ENCODE results near the gene UCP3.

Gene UCP3

DNA sequence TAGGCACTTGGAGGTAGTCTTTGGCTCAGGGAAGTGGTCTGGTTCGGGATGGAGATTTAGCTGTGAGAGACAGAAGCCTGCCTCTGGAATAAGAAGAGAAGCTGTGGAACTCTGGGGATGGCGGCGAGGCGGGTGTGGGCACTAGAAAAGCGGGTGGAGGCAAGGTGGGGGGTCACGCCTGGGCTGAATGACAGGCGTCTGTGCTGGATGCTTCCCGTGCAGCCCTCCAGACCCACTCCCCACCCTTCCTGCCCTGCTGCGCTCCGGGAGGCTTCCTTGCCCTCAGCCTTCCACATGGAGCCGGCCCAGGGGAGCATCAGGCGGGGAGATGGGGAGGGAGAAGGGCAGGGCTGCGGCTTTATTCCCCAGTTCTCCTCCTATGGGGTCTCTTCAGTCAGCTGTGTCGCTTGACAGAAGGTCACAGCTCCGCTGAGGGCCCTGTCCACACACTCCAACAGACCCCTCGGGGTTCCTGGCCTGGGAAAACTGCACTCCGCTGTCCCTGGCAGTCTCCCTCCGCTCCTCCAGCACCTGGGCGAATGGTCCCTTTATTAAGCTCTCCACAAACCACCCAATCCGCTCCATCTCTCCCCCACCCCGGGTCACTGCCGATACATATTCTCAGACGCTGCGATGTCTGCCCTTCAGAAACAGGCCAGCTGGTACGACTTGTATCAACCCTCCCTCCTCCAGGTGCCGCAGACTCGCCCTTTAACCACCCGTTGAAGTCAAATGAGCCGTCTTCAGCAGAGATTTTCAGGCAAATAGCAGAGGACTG lies 51.8 kb downstream of the UCP3 start:
- no peak overlapping the region for H3K4me3 ChIP-seq (ENCODE audit: low read depth, low read length)
- in situ Hi-C loops (cut with HindIII; ENCODE audit: low sequenced_read_pairs) = no loop called here
- no peak for DNase-seq (ENCODE audit: low read depth, low spot score)
- TF ChIP-seq, protein P1, sequence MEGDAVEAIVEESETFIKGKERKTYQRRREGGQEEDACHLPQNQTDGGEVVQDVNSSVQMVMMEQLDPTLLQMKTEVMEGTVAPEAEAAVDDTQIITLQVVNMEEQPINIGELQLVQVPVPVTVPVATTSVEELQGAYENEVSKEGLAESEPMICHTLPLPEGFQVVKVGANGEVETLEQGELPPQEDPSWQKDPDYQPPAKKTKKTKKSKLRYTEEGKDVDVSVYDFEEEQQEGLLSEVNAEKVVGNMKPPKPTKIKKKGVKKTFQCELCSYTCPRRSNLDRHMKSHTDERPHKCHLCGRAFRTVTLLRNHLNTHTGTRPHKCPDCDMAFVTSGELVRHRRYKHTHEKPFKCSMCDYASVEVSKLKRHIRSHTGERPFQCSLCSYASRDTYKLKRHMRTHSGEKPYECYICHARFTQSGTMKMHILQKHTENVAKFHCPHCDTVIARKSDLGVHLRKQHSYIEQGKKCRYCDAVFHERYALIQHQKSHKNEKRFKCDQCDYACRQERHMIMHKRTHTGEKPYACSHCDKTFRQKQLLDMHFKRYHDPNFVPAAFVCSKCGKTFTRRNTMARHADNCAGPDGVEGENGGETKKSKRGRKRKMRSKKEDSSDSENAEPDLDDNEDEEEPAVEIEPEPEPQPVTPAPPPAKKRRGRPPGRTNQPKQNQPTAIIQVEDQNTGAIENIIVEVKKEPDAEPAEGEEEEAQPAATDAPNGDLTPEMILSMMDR (IDR thresholded peaks at IDR 0.05; ENCODE audit: low read depth, low read length) = no peak

DNA sequence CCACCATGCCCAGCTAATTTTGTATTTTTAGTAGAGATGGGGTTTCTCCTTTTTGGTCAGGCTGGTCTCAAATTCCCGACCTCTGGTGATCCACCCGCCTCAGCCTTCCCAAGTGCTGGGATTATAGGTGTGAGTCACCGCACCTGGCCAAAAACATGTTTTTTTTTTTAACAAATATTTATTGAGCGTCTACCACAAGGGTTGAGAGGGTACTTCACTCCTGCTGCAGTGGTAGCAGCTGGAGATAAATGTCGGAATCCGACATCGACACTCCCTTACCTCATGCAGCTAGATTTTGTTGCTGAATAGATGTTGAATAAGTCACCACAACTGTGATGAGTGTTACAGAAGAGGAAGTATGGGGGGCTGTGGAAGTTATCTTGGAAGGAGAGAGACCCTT lies 57.1 kb downstream of the UCP3 start:
- in situ Hi-C loops (cut with HindIII; ENCODE audit: low sequenced_read_pairs) = no loop called here
- DNase-seq (ENCODE audit: low read depth, low spot score) = no peak
- H3K4me3 ChIP-seq (ENCODE audit: low read depth, low read length) = no peak overlapping the region
- TF ChIP-seq, protein P1 (IDR thresholded peaks at IDR 0.05; ENCODE audit: low read depth, low read length) = no peak

DNA sequence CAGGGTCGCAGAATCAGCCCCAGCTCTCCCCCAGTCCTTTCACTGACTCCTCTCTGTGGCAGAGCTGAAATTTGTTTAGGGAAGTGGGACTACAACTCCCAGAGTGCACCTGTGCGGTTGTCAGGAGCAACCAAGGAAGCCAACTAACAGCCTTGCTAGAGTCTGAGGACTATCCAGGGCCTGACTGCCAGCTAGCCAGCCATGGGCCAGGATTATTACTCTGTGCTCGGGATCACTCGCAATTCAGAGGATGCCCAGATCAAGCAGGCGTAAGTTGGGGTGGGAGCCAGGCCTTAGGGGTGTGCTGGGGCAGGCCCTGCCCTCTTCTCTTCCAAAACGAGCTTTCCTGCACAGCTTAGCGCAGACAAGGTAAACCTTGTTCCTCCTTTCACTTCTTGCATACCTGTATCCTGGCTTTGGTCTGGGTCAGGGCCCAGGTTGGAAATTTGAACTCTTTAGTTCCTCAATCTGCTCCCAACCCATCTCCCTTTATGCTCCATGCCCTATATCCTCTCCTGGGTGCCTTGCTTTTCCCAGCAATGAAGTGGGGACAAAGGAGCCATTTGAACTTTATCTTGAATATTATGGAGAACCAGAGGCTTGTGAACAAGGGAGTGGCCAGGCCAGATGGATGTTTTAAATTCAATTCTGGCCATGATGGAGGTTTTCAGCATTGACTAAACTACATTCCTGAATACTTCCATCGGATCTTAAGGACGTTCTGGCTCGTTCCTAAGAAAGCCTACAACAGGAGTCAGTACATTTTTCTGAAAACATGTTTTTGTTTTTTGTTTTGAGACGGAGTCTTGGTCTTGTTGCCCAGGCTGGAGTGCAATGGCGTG lies 57.8 kb downstream of the UCP3 start, which contains the start of gene DNAJB13:
TSS of gene DNAJB13 (plus strand) at position 158 of the 842 bp plus-strand sequence. CDS start at position 202, 44 bp downstream.
- DNase-seq (ENCODE audit: low read depth, low spot score) = peak; percentile 36
- no peak within 1 kb of the TSS for H3K4me3 ChIP-seq (ENCODE audit: low read depth, low read length)
- in situ Hi-C loops (cut with HindIII; ENCODE audit: low sequenced_read_pairs) = no loop called here
- TF ChIP-seq, protein P1 (IDR thresholded peaks at IDR 0.05; ENCODE audit: low read depth, low read length) = no peak
